Measurements from ENCODE around the gene CCDC141.

DNA sequence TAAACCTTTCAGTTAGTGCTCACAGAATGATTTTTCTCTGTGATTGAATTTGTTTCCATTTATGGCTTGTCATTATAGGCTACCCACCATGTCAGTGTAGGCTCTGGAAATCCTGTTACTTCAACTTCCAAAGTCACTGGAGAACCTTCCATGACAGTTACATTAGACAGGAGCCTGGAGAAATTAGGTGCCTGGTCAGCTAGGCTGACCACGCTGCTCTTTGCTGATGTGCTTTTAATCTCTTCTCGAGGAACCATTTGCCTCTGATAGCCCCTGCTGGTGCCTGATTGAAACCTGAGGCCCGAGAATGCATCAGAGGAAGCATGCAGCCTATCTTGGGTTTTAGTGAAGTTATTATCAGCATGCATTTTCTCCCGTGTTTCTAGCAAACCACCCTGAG is 213.1 kb downstream of the CCDC141 start:
- TF ChIP-seq, protein P1, sequence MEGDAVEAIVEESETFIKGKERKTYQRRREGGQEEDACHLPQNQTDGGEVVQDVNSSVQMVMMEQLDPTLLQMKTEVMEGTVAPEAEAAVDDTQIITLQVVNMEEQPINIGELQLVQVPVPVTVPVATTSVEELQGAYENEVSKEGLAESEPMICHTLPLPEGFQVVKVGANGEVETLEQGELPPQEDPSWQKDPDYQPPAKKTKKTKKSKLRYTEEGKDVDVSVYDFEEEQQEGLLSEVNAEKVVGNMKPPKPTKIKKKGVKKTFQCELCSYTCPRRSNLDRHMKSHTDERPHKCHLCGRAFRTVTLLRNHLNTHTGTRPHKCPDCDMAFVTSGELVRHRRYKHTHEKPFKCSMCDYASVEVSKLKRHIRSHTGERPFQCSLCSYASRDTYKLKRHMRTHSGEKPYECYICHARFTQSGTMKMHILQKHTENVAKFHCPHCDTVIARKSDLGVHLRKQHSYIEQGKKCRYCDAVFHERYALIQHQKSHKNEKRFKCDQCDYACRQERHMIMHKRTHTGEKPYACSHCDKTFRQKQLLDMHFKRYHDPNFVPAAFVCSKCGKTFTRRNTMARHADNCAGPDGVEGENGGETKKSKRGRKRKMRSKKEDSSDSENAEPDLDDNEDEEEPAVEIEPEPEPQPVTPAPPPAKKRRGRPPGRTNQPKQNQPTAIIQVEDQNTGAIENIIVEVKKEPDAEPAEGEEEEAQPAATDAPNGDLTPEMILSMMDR (IDR thresholded peaks at IDR 0.05), result no peak
- TF ChIP-seq POLR2AphosphoS5 (IDR thresholded peaks at IDR 0.05), result no peak
